NCI-H82 (cell line): ENCODE measurements around the gene SHANK1.
A peak's percentile ranks its signal among the peaks of the same experiment; 100 is the strongest.

Experiments
- DNase-seq: peaks from one replicate; lab custom pipeline; 2025; lab: John Stamatoyannopoulos, UW

The SHANK1 gene

GRCh38 chr19:50728084-50728737 is 8.6 kb upstream of the SHANK1 start:
- peak; percentile 94 for DNase-seq

- DNase-seq, result no peak
These were observed 6.3 kb upstream of the SHANK1 start for GRCh38 chr19:50725911-50726230.

GRCh38 chr19:50725218-50725910 is 5.8 kb upstream of the SHANK1 start:
- peak; percentile 50 for DNase-seq

- peak; percentile 99 for DNase-seq
These were observed 5.1 kb upstream of the SHANK1 start for GRCh38 chr19:50724522-50725217.

GRCh38 chr19:50723735-50724521 is 4.3 kb upstream of the SHANK1 start:
- no peak for DNase-seq

- DNase-seq, result no peak
These were observed 3.5 kb upstream of the SHANK1 start, which contains the start of gene CLEC11A for GRCh38 chr19:50723069-50723468. Gene CLEC11A (plus strand): TSS chr19:50723364. CDS start chr19:50723526, 162 bp downstream.

- peak; percentile 64 for DNase-seq
These were observed 2.8 kb upstream of the SHANK1 start for GRCh38 chr19:50722201-50723013.

- no peak for DNase-seq
These were observed 2.0 kb upstream of the SHANK1 start for GRCh38 chr19:50721441-50722137.

- DNase-seq, result no peak
These were observed 1.3 kb upstream of the SHANK1 start for GRCh38 chr19:50720921-50721381.

- no peak for DNase-seq
These were observed 749 bp upstream of the SHANK1 start for GRCh38 chr19:50720181-50720920.

- DNase-seq, result no peak
These were observed 525 bp downstream of the SHANK1 start for GRCh38 chr19:50719119-50719435.

- no peak for DNase-seq
These were observed 1.1 kb downstream of the SHANK1 start for GRCh38 chr19:50718255-50719118.

GRCh38 chr19:50717891-50718254 is 1.7 kb downstream of the SHANK1 start:
- DNase-seq, result no peak

GRCh38 chr19:50717026-50717723 is 2.4 kb downstream of the SHANK1 start:
- DNase-seq, result no peak

- DNase-seq, result no peak
These were observed 3.2 kb downstream of the SHANK1 start for GRCh38 chr19:50716178-50717025.

GRCh38 chr19:50713556-50714236 is 5.9 kb downstream of the SHANK1 start:
- DNase-seq, result no peak

- no peak for DNase-seq
These were observed 6.8 kb downstream of the SHANK1 start for GRCh38 chr19:50712833-50713232.
